Ascending aorta (tissue), 2 donors: ENCODE data around the gene SF1. TPM values are rescaled to one million over a fixed set of nuclear protein-coding genes. Genes with fewer than 3 reads are reported as not detected.

Experiments used
- DNase-seq, 2 donors: peaks; one replicate each; pipeline ENCODE4 v3.0.0-alpha.2; 2019; ENCODE audit warnings: low spot score in 2 of 2
- H3K27ac ChIP-seq, 2 donors: fragments of 200-600 bp; sonication (generic); one replicate each; pipeline ENCODE4 v1.5.1; 2016 to 2017; ENCODE audit warnings: mild to moderate bottlenecking in 1 of 2
- H3K27me3 ChIP-seq: fragments of 200-600 bp; sonication (generic); one replicate; pipeline ENCODE4 v1.5.1; 2017
- H3K36me3 ChIP-seq, 2 donors: fragments of 200-600 bp; sonication (generic); one replicate each; pipeline ENCODE4 v1.5.1; 2016
- H3K4me1 ChIP-seq, 2 donors: fragments of 200-600 bp; sonication (generic); one replicate each; pipeline ENCODE4 v1.5.1; 2016 to 2017; ENCODE audit warnings: mild to moderate bottlenecking in 1 of 2
- H3K4me3 ChIP-seq, 2 donors: fragments of 200-600 bp; sonication (generic); one replicate each; pipeline ENCODE4 v1.5.1; 2016 to 2017; ENCODE audit warnings: mild to moderate bottlenecking in 1 of 2
- H3K9me3 ChIP-seq, 2 donors: fragments of 200-600 bp; sonication (generic); one replicate each; pipeline ENCODE4 v1.5.1; 2016
- CTCF ChIP-seq, 3 experiments: fragments of 200-600 bp in 2 of 3; fragments of 450-650 bp in 1 of 3; sonication (generic) in 2 of 3; IDR thresholded peaks; one replicate each; pipeline ENCODE4 v1.5.1; 2016 to 2019; ENCODE audit warnings: antibody characterized with exemption in 3 of 3, mild to moderate bottlenecking in 1 of 3, moderate library complexity in 1 of 3
- intact Hi-C: fragments of 100-400 bp; cut with DNase I; formaldehyde crosslinking; loops from one replicate; pipeline ENCODE4 v1.15.1; 2023
- total RNA-seq: library from RNA; depleted of rRNA; stranded (reverse); fragments of >200 nt; gene quantifications from one replicate; pipeline ENCODE4 v1.1.0, GENCODE V29; 2016

SF1 gene
- total RNA-seq, 1 donor from 2014 or later = 332 TPM

- Histone ChIP-seq H3K36me3 (peaks cover 7 to 28% of the 10 kb centered on the region in 2 donors), H3K9me3 (no peaks in the 10 kb centered on the region), H3K4me1 (peaks cover 8 to 18% of the 10 kb centered on the region in 2 donors), H3K4me3 (peak overlapping the region; percentile 65 to 80), H3K27ac (peak overlapping the region; percentile 73 to 76), H3K27me3 (no peaks in the 10 kb centered on the region)
- intact Hi-C loops = loop anchor here (1.0 to 10.0 kb wide), 3 partner anchors 23 to 282 kb away; partner anchors contain the start of genes CDCA5 and ZFPL1
- no peak for DNase-seq
- TF ChIP-seq CTCF (IDR thresholded peaks at IDR 0.05) = no peak
These were observed 24.2 kb upstream of the SF1 start for GRCh38 chr11:64802370-64803157.

GRCh38 chr11:64801561-64802369, 23.4 kb upstream of the SF1 start:
- H3K27ac ChIP-seq = peak overlapping the region; percentile 73 to 76
- H3K4me3 ChIP-seq = peak overlapping the region in 1 of 2 donors; percentile 65
- DNase-seq = no peak
- TF ChIP-seq CTCF (IDR thresholded peaks at IDR 0.05) = no peak
- H3K4me1 ChIP-seq = peaks cover 8 to 18% of the 10 kb centered on the region in 2 donors
- no peaks in the 10 kb centered on the region for H3K27me3 ChIP-seq
- H3K9me3 ChIP-seq = no peaks in the 10 kb centered on the region
- intact Hi-C loops = loop anchor here (2.0 to 10.0 kb wide), 2 partner anchors 59 to 283 kb away; partner anchors contain the start of genes CDCA5 and ZFPL1
- H3K36me3 ChIP-seq = peaks cover 5 to 28% of the 10 kb centered on the region in 2 donors

- peaks cover 8 to 18% of the 10 kb centered on the region in 2 donors for H3K4me1 ChIP-seq
- DNase-seq = no peak
- TF ChIP-seq CTCF (IDR thresholded peaks at IDR 0.05) = no peak
- H3K9me3 ChIP-seq = no peaks in the 10 kb centered on the region
- H3K27ac ChIP-seq = peak overlapping the region; percentile 73 to 76
- H3K4me3 ChIP-seq = no peak overlapping the region
- H3K27me3 ChIP-seq = no peaks in the 10 kb centered on the region
- intact Hi-C loops = loop anchor here (10.0 kb wide), 1 partner anchor 284 kb away; the partner anchor contains the start of genes CDCA5 and ZFPL1
- H3K36me3 ChIP-seq = peaks cover 11 to 30% of the 10 kb centered on the region in 2 donors
These were observed 22.8 kb upstream of the SF1 start for GRCh38 chr11:64801158-64801464.

GRCh38 chr11:64800303-64801157, 22.2 kb upstream of the SF1 start:
- no peak for DNase-seq
- H3K27ac ChIP-seq = no peak overlapping the region
- intact Hi-C loops = loop anchor here (10.0 kb wide), 1 partner anchor 284 kb away; the partner anchor contains the start of genes CDCA5 and ZFPL1

More at GRCh38 chr11:64800303-64801157, 22.2 kb upstream of the SF1 start:
- H3K27me3 ChIP-seq = no peaks in the 10 kb centered on the region
- H3K9me3 ChIP-seq = no peaks in the 10 kb centered on the region
- no peak for TF ChIP-seq CTCF (IDR thresholded peaks at IDR 0.05)
- peaks cover 8 to 18% of the 10 kb centered on the region in 2 donors for H3K4me1 ChIP-seq
- peaks cover 11 to 24% of the 10 kb centered on the region in 2 donors for H3K36me3 ChIP-seq
- no peak overlapping the region for H3K4me3 ChIP-seq
